ENCODE data around the gene PBX2.

- TF ChIP-seq CTCF (IDR thresholded peaks at IDR 0.05; ENCODE audit: poor library complexity) (no peak), EZH2phosphoT487 (IDR thresholded peaks at IDR 0.05; ENCODE audit: low read depth, severe bottlenecking, unreplicated experiment) (no peak), EZH2 (IDR thresholded peaks at IDR 0.05; ENCODE audit: borderline replicate concordance) (no peak)
Measured at GRCh38 chr6:32151863-32152768, 37.9 kb downstream of the PBX2 start, which contains the start of gene PRRT1.

Data from hepatocyte (in vitro differentiated cells).